Measurements from ENCODE around the gene UAP1.

DNA sequence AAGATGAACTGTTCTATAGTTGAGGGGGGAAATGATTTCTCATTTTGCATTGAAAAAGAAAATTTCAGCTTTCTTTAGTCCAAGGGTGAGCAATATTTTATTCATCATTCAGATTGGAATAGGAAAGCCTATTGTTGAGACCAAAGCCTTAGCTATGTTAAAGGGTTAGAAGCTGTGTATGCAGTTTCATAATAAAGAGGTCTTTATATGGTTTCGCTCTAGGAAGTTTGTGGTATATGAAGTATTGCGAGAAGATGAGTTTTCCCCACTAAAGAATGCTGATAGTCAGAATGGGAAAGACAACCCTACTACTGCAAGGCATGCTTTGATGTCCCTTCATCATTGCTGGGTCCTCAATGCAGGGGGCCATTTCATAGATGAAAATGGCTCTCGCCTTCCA, 28.6 kb downstream of the UAP1 start:
- TF ChIP-seq, protein P1, sequence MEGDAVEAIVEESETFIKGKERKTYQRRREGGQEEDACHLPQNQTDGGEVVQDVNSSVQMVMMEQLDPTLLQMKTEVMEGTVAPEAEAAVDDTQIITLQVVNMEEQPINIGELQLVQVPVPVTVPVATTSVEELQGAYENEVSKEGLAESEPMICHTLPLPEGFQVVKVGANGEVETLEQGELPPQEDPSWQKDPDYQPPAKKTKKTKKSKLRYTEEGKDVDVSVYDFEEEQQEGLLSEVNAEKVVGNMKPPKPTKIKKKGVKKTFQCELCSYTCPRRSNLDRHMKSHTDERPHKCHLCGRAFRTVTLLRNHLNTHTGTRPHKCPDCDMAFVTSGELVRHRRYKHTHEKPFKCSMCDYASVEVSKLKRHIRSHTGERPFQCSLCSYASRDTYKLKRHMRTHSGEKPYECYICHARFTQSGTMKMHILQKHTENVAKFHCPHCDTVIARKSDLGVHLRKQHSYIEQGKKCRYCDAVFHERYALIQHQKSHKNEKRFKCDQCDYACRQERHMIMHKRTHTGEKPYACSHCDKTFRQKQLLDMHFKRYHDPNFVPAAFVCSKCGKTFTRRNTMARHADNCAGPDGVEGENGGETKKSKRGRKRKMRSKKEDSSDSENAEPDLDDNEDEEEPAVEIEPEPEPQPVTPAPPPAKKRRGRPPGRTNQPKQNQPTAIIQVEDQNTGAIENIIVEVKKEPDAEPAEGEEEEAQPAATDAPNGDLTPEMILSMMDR (IDR thresholded peaks at IDR 0.05) = no peak
- TF ChIP-seq POLR2A (IDR thresholded peaks at IDR 0.05) = no peak

All from transverse colon (tissue), 3 donors.